CD14-positive monocyte (primary cell): ENCODE measurements around the gene SMYD3. TPM values are rescaled to one million over a fixed set of nuclear protein-coding genes. Genes with fewer than 3 reads are reported as not detected.
"Not testable (repeated sequence)": the region's sequence is repeated elsewhere in the genome, so short reads cannot be mapped to it uniquely, and the experiment has no call there.

Experiments used
- DNase-seq, 3 donors: peaks; one replicate each; pipeline ENCODE4 v3.0.0-alpha.2; 2011 to 2022
- H2AFZ ChIP-seq: 2 replicates; pipeline ENCODE4 v1.6.0; 2012; ENCODE audit warnings: mild to moderate bottlenecking, low read depth, low read length, inconsistent platforms; ENCODE audit not compliant: insufficient read depth, poor library complexity, severe bottlenecking
- H3K27ac ChIP-seq, 2 donors: 1 replicate in 1 of 2; 2 replicates in 1 of 2; pipeline ENCODE4 v1.5.1; 2012 to 2013; ENCODE audit warnings: low read length in 2 of 2, control low read depth in 1 of 2, inconsistent platforms in 1 of 2, low read depth in 1 of 2, mild to moderate bottlenecking in 1 of 2
- H3K27me3 ChIP-seq, 2 donors: one replicate each; pipeline versions ENCODE4 v1.6.0 to v1.6.1; 2011 to 2013; ENCODE audit warnings: low read length in 2 of 2; ENCODE audit not compliant: control insufficient read depth in 2 of 2, insufficient read depth in 2 of 2
- H3K36me3 ChIP-seq, 2 donors: replicated peaks in 1 of 2; 1 replicate in 1 of 2; 2 replicates in 1 of 2; pipeline versions ENCODE4 v1.5.1 to v1.6.1; 2012 to 2013; ENCODE audit warnings: low read length in 2 of 2, control low read depth in 1 of 2, inconsistent platforms in 1 of 2, mild to moderate bottlenecking in 1 of 2; ENCODE audit not compliant: insufficient read depth in 2 of 2, control insufficient read depth in 1 of 2
- H3K4me1 ChIP-seq, 2 donors: 1 replicate in 1 of 2; 2 replicates in 1 of 2; pipeline versions ENCODE4 v1.5.1 to v1.6.1; 2012 to 2013; ENCODE audit warnings: low read length in 2 of 2, control low read depth in 1 of 2, inconsistent platforms in 1 of 2, mild to moderate bottlenecking in 1 of 2, moderate library complexity in 1 of 2; ENCODE audit not compliant: insufficient read depth in 2 of 2, control insufficient read depth in 1 of 2
- H3K4me2 ChIP-seq: replicated peaks from 2 replicates; pipeline ENCODE3; 2012; ENCODE audit warnings: low read length, moderate library complexity, mild to moderate bottlenecking; ENCODE audit not compliant: poor library complexity, severe bottlenecking; ENCODE audit errors: extremely low read depth
- H3K4me3 ChIP-seq, 3 experiments: fragments of 200-600 bp in 1 of 3; sonication (generic) in 1 of 3; replicated peaks in 1 of 3; 1 replicate in 2 of 3; 2 replicates in 1 of 3; pipeline ENCODE4 v1.5.1; 2011 to 2013; ENCODE audit warnings: low read length in 3 of 3, mild to moderate bottlenecking in 3 of 3, control low read depth in 2 of 3, low read depth in 2 of 3, inconsistent platforms in 1 of 3, moderate library complexity in 1 of 3
- H3K79me2 ChIP-seq: 2 replicates; pipeline ENCODE4 v1.6.0; 2012; ENCODE audit warnings: mild to moderate bottlenecking, control low read depth, inconsistent platforms, low read length, moderate library complexity; ENCODE audit not compliant: insufficient read depth
- H3K9ac ChIP-seq: 2 replicates; pipeline ENCODE4 v1.6.0; 2017; ENCODE audit warnings: low read length, mild to moderate bottlenecking; ENCODE audit not compliant: insufficient read depth, poor library complexity, severe bottlenecking
- H3K9me3 ChIP-seq, 2 donors: replicated peaks in 1 of 2; 1 replicate in 1 of 2; 2 replicates in 1 of 2; pipeline versions ENCODE4 v1.5.1 to v1.6.1; 2012 to 2013; ENCODE audit warnings: low read length in 2 of 2, control low read depth in 1 of 2; ENCODE audit not compliant: control insufficient read depth in 1 of 2, insufficient read depth in 1 of 2
- H4K20me1 ChIP-seq: 2 replicates; pipeline ENCODE4 v1.6.0; 2012; ENCODE audit warnings: mild to moderate bottlenecking, low read length, control low read depth, moderate library complexity; ENCODE audit not compliant: insufficient read depth
- H3K27ac Mint-ChIP-seq, 7 donors: one replicate each; pipeline ENCODE4 v1.8.0; 2020; ENCODE audit warnings: mild to moderate bottlenecking in 7 of 7, mixed read lengths in 7 of 7, moderate library complexity in 6 of 7, inconsistent platforms in 2 of 7
- H3K27me3 Mint-ChIP-seq, 3 donors: one replicate each; pipeline ENCODE4 v1.8.0; 2021 to 2022; ENCODE audit warnings: low read depth in 3 of 3, mild to moderate bottlenecking in 3 of 3, mixed read lengths in 3 of 3, moderate library complexity in 3 of 3, inconsistent platforms in 1 of 3
- H3K36me3 Mint-ChIP-seq, 2 donors: one replicate each; pipeline ENCODE4 v1.8.0; 2020; ENCODE audit warnings: mixed read lengths in 2 of 2, inconsistent platforms in 1 of 2, mild to moderate bottlenecking in 1 of 2
- H3K4me1 Mint-ChIP-seq: one replicate; pipeline ENCODE4 v1.8.0; 2020; ENCODE audit warnings: mild to moderate bottlenecking, mixed read lengths
- H3K4me3 Mint-ChIP-seq, 2 donors: one replicate each; pipeline ENCODE4 v1.8.0; 2020; ENCODE audit warnings: mild to moderate bottlenecking in 2 of 2, mixed read lengths in 2 of 2, moderate library complexity in 1 of 2
- H3K9me3 Mint-ChIP-seq, 7 donors: one replicate each; pipeline ENCODE4 v1.8.0; 2020 to 2022; ENCODE audit warnings: mixed read lengths in 7 of 7, mild to moderate bottlenecking in 6 of 7, moderate library complexity in 6 of 7, inconsistent platforms in 2 of 7
- WGBS: methylation state at CpG from one replicate; pipeline ENCODE4 v1.1.5; 2013; ENCODE audit warnings: missing lambda C conversion rate; ENCODE audit not compliant: insufficient coverage; 5-methylcytosine and 5-hydroxymethylcytosine counted together
- intact Hi-C, 2 donors: fragments of 100-400 bp; cut with micrococcal nuclease; formaldehyde crosslinking; loops; one replicate each; pipeline versions ENCODE4 v1.15.0 to v1.15.1; 2023
- polyA plus RNA-seq, 3 donors: library from polyadenylated mRNA; depleted of rRNA in 1 of 3; unstranded in 2 of 3; stranded (reverse) in 1 of 3; fragments of 300-500 nt in 2 of 3; fragments of >200 nt in 1 of 3; fragmentation: Illumina TruSeq in 2 of 3; gene quantifications; 1 replicate in 2 of 3; 2 replicates in 1 of 3; pipeline ENCODE4 v1.2.3, GENCODE V29; 2012 to 2021
- TF ChIP-seq, protein P1 (sequence below): fragments of 200-600 bp; IDR thresholded peaks from one replicate; pipeline ENCODE4 v1.8.0; 2022; ENCODE audit warnings: antibody characterized with exemption, mild to moderate bottlenecking

SMYD3 gene
- polyA plus RNA-seq, 3 donors: 2.7 to 8.4 (median 4.0) TPM

- H3K9me3 Mint-ChIP-seq: peaks cover 0 to 4% (median 2%) of the 10 kb centered on the region in 7 donors
- no peak overlapping the region for H3K27ac ChIP-seq
- peaks cover 0 to 4% of the 10 kb centered on the region in 2 donors for H3K4me1 ChIP-seq
- H2AFZ ChIP-seq: no peak overlapping the region
- intact Hi-C loops: loop anchor here in 1 of 2 donors (5.0 kb wide), 1 partner anchor 717 kb away; no protein-coding TSS in a partner anchor
- H4K20me1 ChIP-seq: no peaks in the 10 kb centered on the region
- DNase-seq: no peak
- H3K27ac Mint-ChIP-seq: no peak overlapping the region
- no peaks in the 10 kb centered on the region for H3K36me3 ChIP-seq
- peaks cover 12% of the 10 kb centered on the region for H3K4me1 Mint-ChIP-seq
- TF ChIP-seq, protein P1, sequence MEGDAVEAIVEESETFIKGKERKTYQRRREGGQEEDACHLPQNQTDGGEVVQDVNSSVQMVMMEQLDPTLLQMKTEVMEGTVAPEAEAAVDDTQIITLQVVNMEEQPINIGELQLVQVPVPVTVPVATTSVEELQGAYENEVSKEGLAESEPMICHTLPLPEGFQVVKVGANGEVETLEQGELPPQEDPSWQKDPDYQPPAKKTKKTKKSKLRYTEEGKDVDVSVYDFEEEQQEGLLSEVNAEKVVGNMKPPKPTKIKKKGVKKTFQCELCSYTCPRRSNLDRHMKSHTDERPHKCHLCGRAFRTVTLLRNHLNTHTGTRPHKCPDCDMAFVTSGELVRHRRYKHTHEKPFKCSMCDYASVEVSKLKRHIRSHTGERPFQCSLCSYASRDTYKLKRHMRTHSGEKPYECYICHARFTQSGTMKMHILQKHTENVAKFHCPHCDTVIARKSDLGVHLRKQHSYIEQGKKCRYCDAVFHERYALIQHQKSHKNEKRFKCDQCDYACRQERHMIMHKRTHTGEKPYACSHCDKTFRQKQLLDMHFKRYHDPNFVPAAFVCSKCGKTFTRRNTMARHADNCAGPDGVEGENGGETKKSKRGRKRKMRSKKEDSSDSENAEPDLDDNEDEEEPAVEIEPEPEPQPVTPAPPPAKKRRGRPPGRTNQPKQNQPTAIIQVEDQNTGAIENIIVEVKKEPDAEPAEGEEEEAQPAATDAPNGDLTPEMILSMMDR: no peak
- H3K9me3 ChIP-seq: no peaks in the 10 kb centered on the region
- H3K4me2 ChIP-seq: no peak overlapping the region
- H3K4me3 ChIP-seq: no peak overlapping the region
- no CpG with 5 or more reads among the region's 12 CpGs for WGBS
- H3K4me3 Mint-ChIP-seq: no peak overlapping the region
- no peaks in the 10 kb centered on the region for H3K79me2 ChIP-seq
- peaks cover 3 to 7% of the 10 kb centered on the region in 2 donors for H3K36me3 Mint-ChIP-seq
- H3K27me3 Mint-ChIP-seq: no peaks in the 10 kb centered on the region
- H3K9ac ChIP-seq: no peak overlapping the region
- no peaks in the 10 kb centered on the region for H3K27me3 ChIP-seq
Observed at GRCh38 chr1:246324711-246325110, 182.4 kb downstream of the SMYD3 start.

- H3K9me3 ChIP-seq, H3K36me3 ChIP-seq, H3K9me3 Mint-ChIP-seq, H4K20me1 ChIP-seq, H2AFZ ChIP-seq, H3K27ac ChIP-seq, DNase-seq, H3K27ac Mint-ChIP-seq, H3K4me2 ChIP-seq, H3K9ac ChIP-seq, H3K27me3 ChIP-seq, H3K4me1 ChIP-seq, H3K36me3 Mint-ChIP-seq, H3K4me3 Mint-ChIP-seq, H3K27me3 Mint-ChIP-seq, H3K79me2 ChIP-seq, H3K4me3 ChIP-seq: not testable (repeated sequence)
- intact Hi-C loops: loop anchor here in 1 of 2 donors (5.0 kb wide), 1 partner anchor 717 kb away; no protein-coding TSS in a partner anchor
- H3K4me1 Mint-ChIP-seq: peaks cover 15% of the 10 kb centered on the region
- 96% methylated on average over 10 of the region's 17 CpGs for WGBS
Observed at GRCh38 chr1:246324033-246324432, 183.0 kb downstream of the SMYD3 start.
